Measurements from ENCODE around the gene SLC48A1.

SLC48A1 gene

GRCh38 chr12:47779301-47779942 lies 6.4 kb downstream of the SLC48A1 start:
- DNase-seq, result peak; percentile 93

DNA sequence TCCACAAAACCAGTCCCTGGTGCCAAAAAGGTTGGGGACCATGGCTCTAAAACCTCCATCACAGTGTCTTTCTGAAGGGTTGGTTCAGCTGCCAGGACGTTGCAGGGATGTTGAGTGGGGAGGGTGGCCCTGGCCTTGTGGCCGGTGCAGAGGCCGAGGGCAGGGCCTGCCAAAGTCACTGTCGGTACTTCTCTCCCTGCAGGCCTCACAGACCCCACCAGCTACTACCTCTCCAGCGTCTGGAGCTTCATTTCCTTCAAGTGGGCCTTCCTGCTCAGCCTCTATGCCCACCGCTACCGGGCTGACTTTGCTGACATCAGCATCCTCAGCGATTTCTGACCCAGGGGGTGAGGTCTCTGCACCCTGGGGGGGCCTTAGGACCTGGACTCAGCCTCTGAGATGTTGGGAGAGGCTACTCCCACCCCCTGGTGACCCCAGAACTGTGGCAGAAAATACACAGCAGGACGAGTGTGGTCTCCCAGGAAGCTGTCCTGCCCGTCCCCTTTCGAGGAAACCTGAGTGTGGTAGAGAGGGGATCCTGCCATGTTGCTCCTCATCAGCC lies 7.0 kb downstream of the SLC48A1 start:
- no peak for DNase-seq

DNA sequence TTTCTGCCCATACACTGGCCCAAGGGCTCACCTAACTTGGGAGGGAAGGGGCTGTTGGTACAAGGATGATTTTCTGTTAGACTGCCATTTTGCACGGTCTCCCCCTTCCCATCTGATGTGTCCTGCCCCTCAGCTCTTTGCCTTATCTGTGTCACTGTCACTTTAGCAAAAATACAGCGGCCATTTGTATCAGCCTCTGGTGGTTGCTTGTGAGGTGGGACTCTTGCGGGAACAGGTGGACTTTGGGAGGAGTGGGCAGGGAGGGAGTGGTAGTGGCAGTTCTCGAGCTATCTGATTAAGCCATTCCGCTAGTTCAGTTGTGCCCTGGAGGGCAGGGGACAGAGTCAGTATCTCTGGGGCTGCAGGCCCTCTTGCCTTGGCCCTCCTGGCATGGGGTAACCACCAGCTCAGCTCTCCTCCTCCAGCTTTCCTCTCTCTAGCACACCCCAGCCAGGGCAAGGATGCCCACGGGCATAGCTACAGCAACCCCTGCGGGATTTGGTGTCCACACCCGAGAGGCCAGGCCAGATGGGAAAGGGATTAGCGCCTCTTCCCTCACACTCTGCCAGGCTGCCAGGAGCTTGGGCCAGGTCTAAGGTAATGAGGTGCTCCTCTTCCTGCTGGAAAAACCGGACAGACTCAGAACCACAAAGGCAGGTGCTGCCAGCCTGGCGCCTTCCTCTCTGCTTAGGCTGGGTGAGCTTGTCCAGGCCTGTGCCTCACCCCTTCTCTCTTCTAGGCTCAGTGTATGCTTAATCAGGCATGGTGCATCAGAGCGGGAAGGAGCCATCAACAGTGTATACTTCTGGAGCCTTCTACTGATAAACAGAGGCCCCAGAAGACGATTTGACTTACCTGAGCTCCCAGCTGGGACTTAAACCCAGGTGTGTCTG lies 8.7 kb downstream of the SLC48A1 start:
- DNase-seq, result no peak

- DNase-seq, result no peak
Observed at GRCh38 chr12:47782372-47782770, 9.3 kb downstream of the SLC48A1 start.

- DNase-seq, result no peak
Observed at GRCh38 chr12:47783024-47783755, 10.2 kb downstream of the SLC48A1 start.

DNA sequence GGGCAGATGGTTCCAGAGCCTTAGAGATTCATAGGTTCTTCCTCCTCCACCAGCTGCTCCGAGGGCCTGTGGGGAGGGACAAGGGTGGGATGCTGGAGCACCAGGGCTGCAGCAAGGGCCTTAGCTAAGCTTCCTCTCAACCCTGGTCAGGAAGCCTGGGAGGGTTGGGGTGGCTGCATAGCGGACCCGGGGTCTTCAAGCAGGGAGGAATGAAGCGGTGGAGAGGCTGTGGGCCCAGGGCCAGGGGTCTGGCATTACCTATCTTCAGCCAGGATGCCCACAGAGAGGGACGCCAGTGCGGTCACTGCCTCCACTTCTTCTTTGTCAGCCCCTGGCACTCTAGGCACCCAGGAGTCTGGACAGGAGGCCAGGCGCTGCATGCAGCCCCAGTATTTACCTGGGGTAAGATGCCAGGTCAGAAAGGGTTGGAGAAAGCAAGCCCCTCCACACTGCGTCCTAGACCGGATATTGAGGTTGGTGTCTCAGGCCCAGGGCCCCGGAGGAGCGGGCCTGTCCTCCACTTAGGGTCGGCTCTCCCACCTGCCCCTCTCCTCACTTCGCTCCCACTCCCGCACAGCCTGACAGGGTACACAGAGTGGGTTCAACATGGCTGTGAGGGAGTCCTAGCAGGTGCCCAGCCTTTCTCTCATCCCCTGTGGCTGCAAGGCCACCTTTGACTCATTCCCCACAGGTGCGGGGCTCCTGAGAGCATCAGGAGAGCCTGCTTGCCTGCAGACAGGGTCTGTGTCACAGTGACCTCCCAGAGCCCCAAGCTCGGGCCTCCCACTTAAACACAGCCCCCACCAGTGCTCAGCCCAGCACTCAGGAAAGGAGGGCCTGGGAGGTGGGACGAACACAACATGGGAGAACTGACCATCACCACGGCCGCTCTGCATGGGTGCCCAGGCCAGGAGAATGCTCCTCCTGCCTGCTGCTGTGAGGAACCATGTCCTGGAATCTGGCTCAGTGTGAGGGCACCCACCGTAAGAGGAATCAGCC lies 11.1 kb downstream of the SLC48A1 start:
- DNase-seq, result no peak

GRCh38 chr12:47785036-47785886 lies 12.2 kb downstream of the SLC48A1 start:
- DNase-seq, result no peak

- DNase-seq, result no peak
Observed at GRCh38 chr12:47785887-47786661, 13.0 kb downstream of the SLC48A1 start.

GRCh38 chr12:47786662-47787280 lies 13.7 kb downstream of the SLC48A1 start:
- DNase-seq, result no peak

DNA sequence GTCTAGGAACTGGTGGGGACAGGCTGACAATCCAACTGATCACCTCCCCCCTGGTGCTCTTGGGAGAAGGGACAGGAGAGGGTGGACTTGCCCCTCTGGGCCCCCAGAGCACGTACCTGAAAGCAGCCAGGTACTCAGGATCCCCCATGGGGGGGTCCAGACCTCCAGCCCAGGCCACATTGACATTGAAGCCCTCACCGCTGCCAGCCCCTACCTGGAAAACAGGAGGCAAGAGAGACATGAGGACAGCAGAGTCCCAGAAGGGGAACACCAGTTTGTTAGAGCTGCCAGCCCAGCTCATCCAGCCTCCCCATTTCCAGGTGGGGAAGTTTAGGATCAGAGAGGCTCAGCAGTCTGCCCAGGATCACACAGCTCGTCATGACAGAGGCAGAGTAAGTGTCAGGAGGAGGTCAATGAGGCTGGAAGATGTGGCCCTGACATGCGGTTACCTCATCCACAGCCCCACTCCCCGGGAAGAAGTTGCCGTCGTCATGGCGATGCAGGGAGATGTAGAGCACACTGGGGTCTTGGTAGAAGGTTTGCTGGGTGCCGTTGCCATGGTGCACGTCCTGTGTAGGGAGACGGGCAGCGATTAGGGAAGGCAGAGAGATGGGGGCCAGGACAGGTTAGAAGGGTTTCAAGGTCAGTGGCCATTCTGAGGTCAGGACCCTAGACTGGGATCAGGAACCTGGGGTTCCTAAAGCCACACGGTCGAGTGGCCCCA lies 14.7 kb downstream of the SLC48A1 start:
- DNase-seq, result no peak

GRCh38 chr12:47789141-47789540 lies 16.1 kb downstream of the SLC48A1 start:
- no peak for DNase-seq

DNA sequence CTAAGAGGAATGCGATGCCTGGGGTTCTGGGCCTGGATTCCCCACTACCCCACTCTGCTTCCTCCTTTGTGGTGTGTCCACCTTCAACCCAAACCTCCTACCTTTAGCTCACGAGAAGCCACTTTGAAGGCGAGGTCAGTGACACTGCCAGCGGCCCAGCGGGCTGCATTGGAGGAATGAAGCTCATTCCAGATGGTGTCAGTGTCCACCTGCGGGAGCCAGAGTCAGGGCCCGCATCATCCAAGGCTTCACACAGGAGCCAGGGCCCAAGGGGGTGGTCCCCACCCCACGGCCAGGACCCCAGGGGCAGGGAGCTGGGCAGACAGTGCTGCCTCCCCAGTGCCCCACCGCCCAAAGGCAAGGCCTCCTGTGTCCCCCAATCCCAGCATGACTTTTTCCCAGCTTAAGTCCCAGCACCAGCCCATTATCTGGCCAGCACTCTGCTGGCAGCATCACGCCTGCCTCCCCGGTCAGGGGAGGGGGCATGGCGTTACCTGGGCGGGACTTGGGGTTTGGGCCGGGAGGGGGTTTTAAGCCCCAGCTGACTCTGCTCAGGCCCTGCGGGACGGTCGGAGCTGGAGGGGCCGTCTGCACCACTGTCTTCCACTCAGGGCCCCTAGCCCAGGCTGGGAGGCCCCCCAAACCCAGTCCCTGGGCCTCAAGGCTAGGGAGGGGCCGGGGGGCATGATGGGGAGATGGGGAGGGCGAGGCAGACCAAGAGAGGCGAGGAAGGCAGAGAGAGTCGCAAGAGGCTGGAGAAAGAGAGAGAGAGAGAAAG lies 16.9 kb downstream of the SLC48A1 start:
- no peak for DNase-seq

DNA sequence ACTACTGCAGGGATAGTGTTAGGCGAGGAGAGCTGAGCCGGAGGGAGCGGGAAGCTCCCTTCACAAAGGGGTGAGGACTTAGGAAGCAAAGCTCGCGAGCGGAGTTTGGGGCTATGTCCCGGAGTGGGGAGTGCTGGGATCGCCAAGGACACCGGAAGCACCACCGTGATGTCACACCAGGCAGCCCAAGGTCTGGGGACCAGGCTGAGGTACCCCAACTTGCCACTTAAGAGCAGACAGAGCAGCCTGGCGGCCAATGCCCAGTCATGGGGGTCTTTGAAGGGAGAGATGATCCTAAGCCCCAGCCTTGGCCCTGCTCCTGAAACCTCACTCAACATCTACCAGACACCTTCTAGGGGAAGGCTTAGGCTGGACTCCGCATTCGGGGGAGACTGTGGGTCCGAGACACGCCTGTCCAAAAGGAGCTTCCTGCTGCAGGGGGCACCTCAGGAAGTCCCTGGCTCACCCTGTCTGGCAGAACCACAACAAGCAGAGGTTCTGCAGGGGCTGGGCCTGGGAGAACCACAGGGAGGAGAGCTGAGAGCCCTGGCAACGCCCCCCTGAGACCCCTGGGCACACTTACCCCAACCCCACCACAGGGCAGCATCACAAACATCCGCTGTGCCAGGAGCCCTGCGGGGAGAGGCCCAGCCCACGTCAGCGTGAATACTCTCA lies 17.8 kb downstream of the SLC48A1 start:
- no peak for DNase-seq

GRCh38 chr12:47791351-47791746 lies 18.3 kb downstream of the SLC48A1 start:
- no peak for DNase-seq

DNA sequence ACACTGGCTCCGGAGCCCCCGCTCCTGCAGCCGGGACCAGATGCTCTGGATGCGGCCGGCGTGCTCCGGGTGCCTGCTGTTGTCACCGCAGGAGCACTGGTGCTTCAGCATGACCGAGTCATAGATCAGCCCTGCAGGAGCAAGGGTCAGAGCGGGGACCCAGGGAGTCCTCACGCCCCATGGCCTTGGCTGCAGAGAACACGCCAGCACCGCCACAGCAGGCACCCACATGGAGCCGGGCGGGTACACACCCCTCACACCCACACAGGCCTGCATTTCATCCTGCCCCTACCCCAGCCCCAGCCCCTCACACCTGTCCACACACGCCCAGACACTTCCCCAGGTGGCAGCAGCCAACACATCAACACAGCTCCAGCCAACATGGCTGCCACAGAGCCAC lies 18.8 kb downstream of the SLC48A1 start:
- no peak for DNase-seq

DNA sequence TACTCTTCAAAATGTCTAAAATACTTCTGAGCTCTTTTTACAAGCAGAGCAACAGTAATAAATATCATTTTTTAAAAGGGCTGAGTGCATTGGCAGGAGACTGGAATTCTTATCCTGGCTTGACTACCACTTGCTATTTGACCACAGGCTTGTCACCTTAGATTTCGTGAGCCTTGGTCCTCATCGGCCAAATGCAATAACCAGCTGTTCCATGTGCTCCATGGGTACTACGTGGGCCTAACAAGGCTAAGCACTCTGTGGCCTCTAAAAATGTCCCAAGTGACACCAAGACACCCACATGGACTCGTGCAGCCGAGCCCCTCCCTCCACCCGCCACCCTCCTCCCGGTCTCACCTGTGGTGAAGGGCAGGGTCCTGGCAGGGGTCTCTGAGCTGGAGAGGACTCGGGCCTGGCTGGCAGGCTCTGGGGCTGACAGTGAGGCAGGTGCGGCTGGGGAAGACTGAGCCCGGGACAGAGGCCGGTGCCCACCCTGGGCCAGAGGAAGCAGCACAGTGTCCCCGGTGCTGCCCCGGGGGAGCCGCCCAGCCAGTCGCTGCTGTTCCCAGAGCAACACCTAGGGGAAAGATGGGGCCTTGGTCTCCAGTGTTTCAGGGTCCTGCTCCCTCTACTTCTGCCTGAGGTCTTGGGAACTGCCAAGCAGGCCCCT lies 20.1 kb downstream of the SLC48A1 start:
- no peak for DNase-seq

DNA sequence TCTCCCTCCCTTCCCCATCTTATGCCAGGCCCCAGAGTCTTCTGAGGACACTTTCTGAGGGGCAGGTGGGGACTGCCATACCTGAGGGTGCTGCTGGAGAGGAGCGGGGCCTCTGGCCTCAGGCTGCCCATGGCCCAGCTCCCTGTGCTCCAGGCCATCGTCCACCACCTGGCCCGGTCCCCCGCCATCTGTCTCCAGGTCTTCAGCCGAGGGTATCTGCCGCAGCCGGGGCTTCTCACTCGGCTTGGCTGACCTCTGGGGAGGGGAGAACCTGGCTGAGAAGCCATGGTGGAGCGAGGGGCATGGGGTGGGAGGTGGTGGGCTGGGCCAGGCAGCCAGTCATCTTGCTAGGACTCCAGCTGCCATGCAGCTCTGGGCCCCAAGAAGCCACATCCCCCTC lies 21.6 kb downstream of the SLC48A1 start:
- DNase-seq, result no peak

Data from CD4-positive, alpha-beta T cell treated with Interleukin-10 for 1 hour (primary cell).